Retinal pigment epithelial cell (primary cell): ENCODE measurements around the gene ELP6.
"Not testable (repeated sequence)": the region's sequence is repeated elsewhere in the genome, so short reads cannot be mapped to it uniquely, and the experiment has no call there.

Source experiments
- DNase-seq: peaks from one replicate; pipeline ENCODE4 v3.0.0-alpha.2; 2010; ENCODE audit warnings: low read depth
- H3K4me3 ChIP-seq: 2 replicates; pipeline ENCODE4 v1.5.1; 2011; ENCODE audit warnings: mild to moderate bottlenecking, low read length, control low read depth, moderate library complexity
- TF ChIP-seq, protein P1 (sequence below): conservative IDR thresholded peaks from 2 replicates; pipeline ENCODE4 v1.5.1; 2011; ENCODE audit warnings: low read depth, low read length, control low read depth, inconsistent platforms

ELP6 gene

DNA sequence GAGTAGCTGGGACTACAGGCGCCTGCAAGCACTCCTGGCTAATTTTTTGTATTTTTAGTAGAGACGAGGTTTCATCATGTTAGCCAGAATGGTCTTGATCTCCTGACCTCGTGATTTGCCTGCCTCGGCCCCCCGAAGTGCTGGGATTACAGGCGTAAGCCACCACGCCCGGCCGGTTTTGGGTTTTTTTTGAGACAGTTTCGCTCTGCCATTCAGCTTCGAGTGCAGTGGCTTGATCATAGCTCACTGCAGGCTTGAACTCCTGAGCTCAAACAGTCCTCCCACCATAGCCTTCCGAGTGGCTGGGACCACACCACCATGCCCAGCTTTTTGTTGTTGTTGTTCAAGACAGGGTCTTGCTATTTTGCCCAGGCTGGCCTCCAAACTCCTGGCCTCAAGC is 21.7 kb downstream of the ELP6 start:
- H3K4me3 ChIP-seq, result no peak overlapping the region
- TF ChIP-seq, protein P1, sequence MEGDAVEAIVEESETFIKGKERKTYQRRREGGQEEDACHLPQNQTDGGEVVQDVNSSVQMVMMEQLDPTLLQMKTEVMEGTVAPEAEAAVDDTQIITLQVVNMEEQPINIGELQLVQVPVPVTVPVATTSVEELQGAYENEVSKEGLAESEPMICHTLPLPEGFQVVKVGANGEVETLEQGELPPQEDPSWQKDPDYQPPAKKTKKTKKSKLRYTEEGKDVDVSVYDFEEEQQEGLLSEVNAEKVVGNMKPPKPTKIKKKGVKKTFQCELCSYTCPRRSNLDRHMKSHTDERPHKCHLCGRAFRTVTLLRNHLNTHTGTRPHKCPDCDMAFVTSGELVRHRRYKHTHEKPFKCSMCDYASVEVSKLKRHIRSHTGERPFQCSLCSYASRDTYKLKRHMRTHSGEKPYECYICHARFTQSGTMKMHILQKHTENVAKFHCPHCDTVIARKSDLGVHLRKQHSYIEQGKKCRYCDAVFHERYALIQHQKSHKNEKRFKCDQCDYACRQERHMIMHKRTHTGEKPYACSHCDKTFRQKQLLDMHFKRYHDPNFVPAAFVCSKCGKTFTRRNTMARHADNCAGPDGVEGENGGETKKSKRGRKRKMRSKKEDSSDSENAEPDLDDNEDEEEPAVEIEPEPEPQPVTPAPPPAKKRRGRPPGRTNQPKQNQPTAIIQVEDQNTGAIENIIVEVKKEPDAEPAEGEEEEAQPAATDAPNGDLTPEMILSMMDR, result no peak
- DNase-seq, result no peak

DNA sequence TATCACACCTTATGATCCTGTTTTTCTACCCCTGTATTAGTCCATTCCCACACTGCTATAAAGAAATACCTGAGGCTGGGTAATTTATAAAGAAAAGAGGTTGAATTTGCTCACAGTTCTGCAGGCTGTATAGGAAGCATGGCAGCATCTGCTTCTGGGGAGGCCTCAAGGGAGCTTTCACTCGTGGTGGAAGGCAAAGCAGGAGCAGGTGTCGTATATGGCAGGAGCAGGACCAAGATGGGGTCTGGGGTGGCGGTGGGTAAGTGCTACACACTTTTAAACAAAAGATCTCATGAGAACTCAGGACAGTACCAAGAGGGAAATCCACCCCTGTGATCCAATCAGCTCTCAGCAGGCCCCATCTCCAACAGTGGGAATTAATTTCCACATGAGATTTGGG is 22.3 kb downstream of the ELP6 start:
- TF ChIP-seq, protein P1, result no peak
- no peak for DNase-seq
- no peak overlapping the region for H3K4me3 ChIP-seq

GRCh38 chr3:47487265-47487664 is 26.2 kb downstream of the ELP6 start:
- H3K4me3 ChIP-seq, result no peak overlapping the region
- no peak for DNase-seq
- TF ChIP-seq, protein P1, result no peak

- DNase-seq, result no peak
- TF ChIP-seq, protein P1, result no peak
- H3K4me3 ChIP-seq, result no peak overlapping the region
Measured at GRCh38 chr3:47485812-47486211, 27.7 kb downstream of the ELP6 start.

DNA sequence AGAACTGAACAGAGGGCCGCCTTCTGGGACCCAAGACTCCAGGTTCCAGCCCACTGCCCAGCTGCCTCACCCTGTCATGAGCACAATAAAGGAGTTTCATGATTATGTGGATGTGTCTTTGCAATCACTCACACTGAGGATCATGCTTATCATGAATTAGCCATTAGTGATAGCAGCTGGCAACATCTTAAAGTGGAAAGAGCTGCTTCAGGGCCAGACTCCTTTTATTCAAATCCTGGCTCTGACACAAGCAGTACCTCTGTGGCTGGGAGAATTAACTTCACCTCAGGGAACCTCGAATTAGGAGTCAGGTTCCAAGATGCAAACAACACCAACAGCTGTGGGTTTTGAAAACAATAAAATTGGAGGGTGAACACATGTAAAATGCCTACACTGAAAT is 31.1 kb downstream of the ELP6 start:
- H3K4me3 ChIP-seq, result no peak overlapping the region
- no peak for DNase-seq
- TF ChIP-seq, protein P1, result no peak

GRCh38 chr3:47481763-47482162 is 31.7 kb downstream of the ELP6 start:
- not testable (repeated sequence) for H3K4me3 ChIP-seq, DNase-seq

DNA sequence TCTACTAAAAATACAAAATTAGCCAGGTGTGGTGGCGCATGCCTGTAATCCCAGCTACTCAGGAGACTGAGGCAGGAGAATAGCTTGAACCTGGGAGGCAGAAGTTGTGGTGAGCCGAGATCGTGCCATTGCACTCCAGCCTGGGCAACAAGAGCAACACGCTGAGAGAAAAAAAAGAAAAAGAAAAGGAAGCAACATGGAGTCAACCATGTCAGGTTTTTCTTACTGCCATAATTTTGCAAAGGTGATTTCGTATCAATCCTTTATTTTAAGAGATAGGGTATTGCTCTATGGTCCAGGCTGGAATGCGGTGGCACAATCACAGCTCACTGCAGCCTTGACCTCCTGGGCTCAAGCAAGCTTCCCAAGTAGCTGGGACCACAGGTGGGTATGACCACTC is 33.2 kb downstream of the ELP6 start:
- not testable (repeated sequence) for DNase-seq, H3K4me3 ChIP-seq

DNA sequence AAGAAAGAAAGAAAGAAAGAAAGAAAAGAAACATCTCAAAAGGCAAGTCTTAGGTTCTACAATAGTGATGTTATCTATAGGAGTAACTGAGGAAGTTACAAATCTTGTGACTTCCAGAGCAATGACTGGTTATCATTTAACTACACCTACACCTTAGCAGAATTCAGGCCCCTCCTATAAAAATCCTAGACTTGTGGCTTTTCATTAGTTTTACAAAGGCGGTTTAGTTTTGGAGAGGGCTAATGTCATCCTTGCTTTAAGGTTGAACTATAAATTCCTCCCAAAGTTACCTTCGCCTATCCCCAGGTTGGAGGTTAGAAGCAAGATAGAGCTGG is 33.7 kb downstream of the ELP6 start:
- H3K4me3 ChIP-seq, result no peak overlapping the region
- TF ChIP-seq, protein P1, result no peak

More for the DNA sequence above, 33.7 kb downstream of the ELP6 start:
- no peak for DNase-seq
